Measurements from ENCODE around the gene PLEKHA8. TPM values are rescaled to one million over a fixed set of nuclear protein-coding genes. Genes with fewer than 3 reads are reported as not detected.

The PLEKHA8 gene
- 49.8 TPM for total RNA-seq

GRCh38 chr7:30028216-30028748 lies at the start of gene PLEKHA8:
TSS of gene PLEKHA8 (plus strand) at chr7:30028412. CDS start at chr7:30028763, 351 bp downstream.

GRCh38 chr7:29989257-29989995 lies 38.8 kb upstream of the PLEKHA8 start, which contains the start of gene SCRN1:
TSS of gene SCRN1 (minus strand) at chr7:29989801. CDS start at chr7:29969067, 20,734 bp downstream.

GRCh38 chr7:30026229-30027064 lies 1.8 kb upstream of the PLEKHA8 start, which contains the start of gene FKBP14:
TSS of gene FKBP14 (minus strand) at chr7:30026702. CDS start at chr7:30026508, 194 bp downstream.

GRCh38 chr7:30134611-30135300 lies 106.5 kb downstream of the PLEKHA8 start, which contains the start of gene MTURN:
TSS of gene MTURN (plus strand) at chr7:30134986. CDS start at chr7:30135137, 151 bp downstream.

Small RNA genes lying within 50 kb of the gene (small RNA-seq; reads per million reads assigned to genes)
- not detected for gene RPS27P16 (ENCODE audit: low replicate concordance)

Other genes with a start within 250 kb of the PLEKHA8 start
- 10.6 TPM for gene WIPF3, start 221.9 kb upstream of the PLEKHA8 start, total RNA-seq
- 112 TPM for gene SCRN1, start 38.6 kb upstream of the PLEKHA8 start, total RNA-seq
- 5.9 TPM for gene FKBP14, start 1.7 kb upstream of the PLEKHA8 start, total RNA-seq
- 287 TPM for gene MTURN, start 106.6 kb downstream of the PLEKHA8 start, total RNA-seq

Measured in parietal lobe (tissue), 2 donors.